Activated CD8-positive, alpha-beta memory T cell treated with anti-CD3 and anti-CD28 coated beads for 4 hours (primary cell): ENCODE results near the gene ST6GAL1.
"Not testable (repeated sequence)": the region's sequence is repeated elsewhere in the genome, so short reads cannot be mapped to it uniquely, and the experiment has no call there.

ENCODE experiments used
- DNase-seq, 2 donors: peaks; one replicate each; pipeline ENCODE4 v3.0.0-alpha.2; 2020; ENCODE audit warnings: low read depth in 2 of 2

The ST6GAL1 gene

GRCh38 chr3:186994000-186994955 lies 64.0 kb downstream of the ST6GAL1 start:
- DNase-seq = no peak

- DNase-seq = no peak
Observed at GRCh38 chr3:186996356-186996755, 66.0 kb downstream of the ST6GAL1 start.

- DNase-seq = no peak
Observed at GRCh38 chr3:186997061-186997460, 66.7 kb downstream of the ST6GAL1 start.

GRCh38 chr3:186997473-186997939 lies 67.2 kb downstream of the ST6GAL1 start:
- DNase-seq = no peak

- DNase-seq = no peak
Observed at GRCh38 chr3:186998937-186999368, 68.6 kb downstream of the ST6GAL1 start.

GRCh38 chr3:187000711-187001151 lies 70.4 kb downstream of the ST6GAL1 start:
- DNase-seq = no peak

- no peak for DNase-seq
Observed at GRCh38 chr3:187002915-187003314, 72.6 kb downstream of the ST6GAL1 start.

GRCh38 chr3:187005827-187006481 lies 75.6 kb downstream of the ST6GAL1 start:
- DNase-seq = no peak

GRCh38 chr3:187006864-187007630 lies 76.7 kb downstream of the ST6GAL1 start:
- DNase-seq = no peak

- not testable (repeated sequence) for DNase-seq
Observed at GRCh38 chr3:187010382-187010781, 80.1 kb downstream of the ST6GAL1 start.

GRCh38 chr3:187011915-187012314 lies 81.6 kb downstream of the ST6GAL1 start:
- DNase-seq = no peak

GRCh38 chr3:187012609-187013051 lies 82.3 kb downstream of the ST6GAL1 start:
- DNase-seq = no peak

GRCh38 chr3:187013159-187013716 lies 82.9 kb downstream of the ST6GAL1 start:
- DNase-seq = no peak

GRCh38 chr3:187014417-187014864 lies 84.1 kb downstream of the ST6GAL1 start:
- no peak for DNase-seq

- DNase-seq = no peak
Observed at GRCh38 chr3:187015903-187016638, 85.7 kb downstream of the ST6GAL1 start.

- DNase-seq = no peak
Observed at GRCh38 chr3:187016639-187017345, 86.5 kb downstream of the ST6GAL1 start.

GRCh38 chr3:187017511-187018230 lies 87.3 kb downstream of the ST6GAL1 start:
- no peak for DNase-seq

GRCh38 chr3:187019542-187020072 lies 89.3 kb downstream of the ST6GAL1 start:
- DNase-seq = no peak

- DNase-seq = no peak
Observed at GRCh38 chr3:187020376-187020775, 90.0 kb downstream of the ST6GAL1 start.
